ENCODE results near the gene MCC. TPM values are rescaled to one million over a fixed set of nuclear protein-coding genes. Genes with fewer than 3 reads are reported as not detected.

The MCC gene
- total RNA-seq, 1 experiment from 2014 or later: not detected

GRCh38 chr5:113179156-113179555, 309.1 kb downstream of the MCC start:
- DNase-seq (ENCODE audit: low spot score): no peak

DNA sequence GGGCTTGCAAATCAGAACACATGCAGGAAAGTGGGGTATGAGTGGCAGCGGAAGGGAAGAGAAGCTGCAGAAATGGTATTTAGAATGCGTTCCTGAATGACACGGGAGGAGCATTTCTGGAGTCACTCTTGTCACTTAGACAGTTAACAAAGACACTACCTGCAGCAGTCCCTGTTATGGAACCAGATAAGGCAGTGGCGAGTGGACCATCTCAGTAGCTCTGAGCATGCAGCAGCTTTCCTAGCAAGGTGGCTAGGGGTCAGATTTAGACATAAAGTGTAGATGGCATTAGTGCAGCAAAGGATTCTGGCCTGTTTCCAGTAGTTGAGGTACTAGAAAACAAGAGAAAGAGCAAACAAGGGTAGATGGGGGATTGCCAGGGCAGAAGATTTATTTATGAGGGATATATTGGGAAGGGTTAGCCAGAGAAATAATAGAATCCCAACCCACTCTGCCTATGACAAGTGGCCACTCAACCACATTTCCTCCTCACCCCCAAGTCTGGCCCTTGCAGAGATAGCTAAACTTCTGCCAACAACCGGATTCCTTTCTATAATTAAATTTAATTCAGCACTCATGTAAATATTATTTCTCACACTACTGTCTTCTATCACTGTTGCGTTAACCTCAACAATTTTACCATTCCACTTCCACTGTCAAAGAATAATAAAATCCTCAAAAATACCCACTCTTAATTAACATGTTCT, 310.0 kb downstream of the MCC start:
- DNase-seq (ENCODE audit: low spot score): no peak

GRCh38 chr5:113177225-113177624, 311.0 kb downstream of the MCC start:
- DNase-seq (ENCODE audit: low spot score): no peak

- no peak for DNase-seq (ENCODE audit: low spot score)
Observed at GRCh38 chr5:113176734-113177133, 311.5 kb downstream of the MCC start.

DNA sequence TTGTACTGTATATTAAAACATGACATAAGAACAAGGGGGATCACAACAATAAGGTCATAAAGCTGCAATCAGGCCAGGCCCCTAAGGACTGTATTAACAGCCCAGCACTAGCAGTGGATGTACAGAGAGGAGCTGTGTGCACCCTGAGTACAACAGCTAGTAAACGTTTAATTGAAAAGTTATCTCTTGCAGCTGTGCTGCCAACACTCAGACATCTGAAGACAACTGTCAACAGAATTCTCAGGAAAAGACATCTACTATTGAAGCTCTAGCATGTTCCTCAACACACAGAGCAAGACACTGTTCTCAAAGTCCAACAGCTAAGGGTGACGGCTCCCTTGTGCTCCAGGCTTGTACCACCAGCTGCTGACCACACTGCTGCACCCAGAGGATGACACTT, 312.1 kb downstream of the MCC start:
- DNase-seq (ENCODE audit: low spot score): no peak

GRCh38 chr5:113172231-113172826, 315.9 kb downstream of the MCC start:
- DNase-seq (ENCODE audit: low spot score): no peak

DNA sequence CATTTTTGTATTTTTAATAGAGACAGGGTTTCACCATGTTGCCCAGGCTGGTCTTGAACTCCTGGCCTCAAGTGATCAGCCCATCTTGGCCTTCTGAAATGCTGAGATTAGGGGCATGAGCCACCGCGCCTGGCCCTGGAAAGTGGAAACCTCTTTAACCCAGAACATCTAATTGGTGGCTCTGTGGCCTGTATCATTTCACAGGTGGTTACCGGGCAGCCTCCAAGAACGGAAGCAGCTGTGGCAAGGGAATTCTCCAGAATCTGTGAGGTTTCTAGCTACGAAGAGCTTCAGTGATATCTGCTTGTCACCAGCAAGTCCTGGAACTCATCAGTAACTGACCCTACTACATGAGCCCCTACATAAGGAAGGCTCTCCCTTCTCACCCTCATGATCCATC, 316.7 kb downstream of the MCC start:
- DNase-seq (ENCODE audit: low spot score): no peak

DNA sequence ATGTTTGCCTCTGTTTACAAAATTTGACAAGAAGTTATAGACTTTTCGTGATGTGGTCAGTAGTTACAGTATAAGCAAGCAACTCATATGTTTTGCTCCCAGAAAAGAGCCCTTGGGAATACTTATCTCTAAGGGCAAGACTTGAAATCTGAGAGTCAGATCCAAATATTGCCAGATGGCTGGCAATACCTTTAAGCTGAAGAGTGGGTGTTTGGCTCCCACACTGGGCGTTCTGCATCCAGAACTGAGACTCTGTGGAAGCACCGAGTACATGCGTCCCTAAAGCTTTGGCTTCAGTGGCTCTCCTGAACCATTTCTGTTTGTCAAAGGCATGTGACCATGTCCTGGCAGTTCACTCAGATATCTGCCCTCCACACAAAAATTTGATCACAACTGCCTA, 317.5 kb downstream of the MCC start:
- DNase-seq (ENCODE audit: low spot score): no peak

DNA sequence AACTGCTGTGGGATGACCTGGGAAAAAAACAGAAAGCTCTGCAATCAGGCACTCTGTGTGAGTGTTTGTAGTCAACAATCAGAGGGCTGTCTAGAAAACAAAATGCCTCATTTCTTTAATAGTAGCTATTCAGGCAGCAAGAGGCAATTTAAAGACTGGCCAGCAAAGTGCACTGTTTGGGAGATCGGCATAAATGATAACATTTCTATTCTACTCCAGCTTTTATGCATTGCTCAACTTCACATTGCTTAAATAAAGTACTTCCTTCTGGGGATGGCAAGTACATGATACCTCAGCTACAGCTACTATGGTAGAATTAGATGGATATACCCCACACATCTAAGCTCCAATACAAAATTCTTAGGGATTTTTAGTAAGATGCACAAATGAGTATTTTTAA, 318.5 kb downstream of the MCC start:
- DNase-seq (ENCODE audit: low spot score): no peak

- DNase-seq (ENCODE audit: low spot score): no peak
Observed at GRCh38 chr5:113167985-113168384, 320.3 kb downstream of the MCC start.

GRCh38 chr5:113166852-113167366, 321.3 kb downstream of the MCC start:
- DNase-seq (ENCODE audit: low spot score): peak; percentile 37

DNA sequence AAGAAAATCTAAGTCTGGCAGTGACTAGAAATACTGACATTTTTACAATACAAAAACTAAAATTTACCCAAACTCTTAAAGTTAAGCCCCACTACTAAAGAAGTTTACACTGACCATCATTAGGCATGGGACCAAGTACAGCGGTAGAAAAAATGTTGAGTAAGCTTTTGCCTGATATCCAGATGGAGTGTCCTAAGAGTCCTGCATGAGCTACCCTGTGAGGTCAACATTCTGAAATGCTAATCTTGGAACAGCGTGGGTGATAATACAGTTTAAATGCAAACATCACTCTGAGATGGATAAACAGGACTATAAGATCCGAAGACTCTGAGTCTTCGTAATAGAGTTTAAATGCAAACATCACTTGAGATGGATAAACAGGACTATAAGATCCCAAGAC, 322.0 kb downstream of the MCC start:
- DNase-seq (ENCODE audit: low spot score): no peak

- DNase-seq (ENCODE audit: low spot score): no peak
Observed at GRCh38 chr5:113164021-113164420, 324.2 kb downstream of the MCC start.

DNA sequence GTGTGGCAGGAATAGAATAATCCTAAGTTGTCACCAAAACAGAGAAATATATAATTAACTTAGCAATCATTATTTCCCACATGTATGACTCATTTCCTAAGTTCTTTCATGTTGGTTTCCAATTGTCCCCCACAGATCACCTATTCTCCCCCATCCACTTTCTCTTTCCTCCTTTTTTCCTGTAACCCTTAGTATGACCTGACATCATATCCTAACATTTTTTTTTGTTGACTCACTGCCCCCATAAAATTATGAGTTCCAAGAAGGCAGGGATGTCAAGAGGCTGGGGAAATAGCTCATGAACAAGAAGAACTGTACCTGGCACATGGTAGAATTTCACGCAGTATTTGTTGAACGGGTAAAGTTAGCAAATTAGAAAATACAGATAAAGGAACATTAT, 324.9 kb downstream of the MCC start:
- DNase-seq (ENCODE audit: low spot score): no peak

- no peak for DNase-seq (ENCODE audit: low spot score)
Observed at GRCh38 chr5:113162770-113163169, 325.5 kb downstream of the MCC start.

GRCh38 chr5:113162208-113162607, 326.0 kb downstream of the MCC start:
- no peak for DNase-seq (ENCODE audit: low spot score)

DNA sequence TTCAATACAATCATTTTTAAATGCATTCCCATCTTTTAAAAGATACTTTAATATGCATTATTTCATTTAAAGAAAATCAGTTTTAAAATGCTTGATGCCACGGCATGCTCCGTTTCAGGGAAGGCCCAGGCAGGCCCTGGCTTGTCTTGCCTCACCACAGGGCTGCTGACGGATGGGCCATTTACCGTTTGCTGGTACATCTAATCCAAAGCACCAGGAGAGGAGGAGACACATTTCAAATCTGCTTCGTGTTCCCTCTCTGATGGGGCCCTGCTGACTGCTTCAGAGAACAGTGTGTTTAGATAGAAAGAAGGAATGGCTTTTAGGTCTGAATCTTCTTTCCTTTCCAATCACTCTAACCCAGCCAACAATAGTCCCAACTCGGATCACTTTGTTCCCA, 326.4 kb downstream of the MCC start:
- no peak for DNase-seq (ENCODE audit: low spot score)

- no peak for DNase-seq (ENCODE audit: low spot score)
Observed at GRCh38 chr5:113157886-113158285, 330.4 kb downstream of the MCC start.

- no peak for DNase-seq (ENCODE audit: low spot score)
Observed at GRCh38 chr5:113156271-113156877, 331.9 kb downstream of the MCC start.

- DNase-seq (ENCODE audit: low spot score): no peak
Observed at GRCh38 chr5:113153512-113154097, 334.6 kb downstream of the MCC start.

DNA sequence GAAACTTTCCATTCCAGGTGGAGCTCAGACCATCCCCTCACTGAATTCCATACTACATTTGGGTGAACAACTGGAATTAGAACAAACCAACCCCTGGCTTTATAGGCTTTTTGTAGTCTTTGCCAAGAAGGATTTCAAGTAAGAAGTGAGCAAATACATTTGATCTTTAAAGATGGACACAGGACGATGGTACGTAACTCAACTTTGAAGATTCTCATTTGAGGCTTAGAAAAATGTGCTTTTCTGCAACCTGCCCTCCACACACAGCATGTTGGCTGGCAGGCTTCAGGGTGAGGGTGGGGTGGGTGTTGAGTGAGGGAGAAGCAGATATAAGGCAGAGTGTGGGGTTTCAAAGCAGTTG, 335.9 kb downstream of the MCC start:
- DNase-seq (ENCODE audit: low spot score): no peak

- DNase-seq (ENCODE audit: low spot score): no peak
Observed at GRCh38 chr5:113151641-113152379, 336.4 kb downstream of the MCC start.
